ENCODE data around the gene LIN37.

The LIN37 gene

GRCh38 chr19:35801828-35802227 lies 53.5 kb downstream of the LIN37 start:
- no peak for TF ChIP-seq CTCF (IDR thresholded peaks at IDR 0.05; ENCODE audit: insufficient read depth, low read length, poor library complexity, severe bottlenecking)
- H3K4me3 ChIP-seq (replicated peaks; ENCODE audit: low read depth, low read length): no peak overlapping the region
- no peaks in the 10 kb centered on the region for H3K36me3 ChIP-seq (ENCODE audit: control insufficient read depth, insufficient read depth, low read length)
- H3K27me3 ChIP-seq (replicated peaks; ENCODE audit: control insufficient read depth, insufficient read depth, low read length): no peaks in the 10 kb centered on the region; the same call in 1 of the 2 replicates
- no peak for DNase-seq (ENCODE audit: extremely low read depth, insufficient read length)

Data from GM06990 (cell line).